ENCODE measurements around the gene OR2A14.
"Not testable (repeated sequence)": the region's sequence is repeated elsewhere in the genome, so short reads cannot be mapped to it uniquely, and the experiment has no call there.

Gene OR2A14

DNA sequence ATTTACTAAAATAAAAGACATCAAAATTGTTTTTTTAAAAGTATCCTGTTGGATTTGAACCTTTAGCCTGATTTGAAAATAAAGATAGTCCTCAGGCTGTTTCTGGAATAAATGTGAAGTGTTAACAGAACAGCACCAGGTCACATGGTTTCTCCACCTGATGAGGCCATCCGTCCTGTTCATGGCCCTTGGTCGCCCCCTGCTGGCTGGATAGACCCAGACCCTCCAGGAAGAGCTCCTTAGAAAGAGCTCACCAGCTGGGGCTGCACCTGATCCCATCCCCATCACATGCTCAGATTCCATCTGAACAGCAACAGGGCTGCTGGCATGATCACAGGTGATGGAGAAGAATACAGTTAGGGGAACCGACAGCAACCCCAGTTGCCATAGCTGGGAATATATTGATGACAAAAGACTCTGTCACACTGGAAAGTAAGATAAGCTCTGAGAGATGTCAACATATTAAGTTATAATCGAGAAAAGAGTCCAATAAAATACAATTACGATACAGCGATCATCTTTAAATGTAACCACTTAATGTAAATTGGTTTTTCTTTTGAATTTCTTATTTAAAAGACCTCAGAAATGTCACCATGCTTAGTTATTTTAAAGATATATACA, 4.8 kb downstream of the OR2A14 start:
- H3K27ac ChIP-seq, result no peak overlapping the region
- no peak for DNase-seq (ENCODE audit: low spot score)
- no peak overlapping the region for H3K4me3 ChIP-seq
- TF ChIP-seq, protein P1, sequence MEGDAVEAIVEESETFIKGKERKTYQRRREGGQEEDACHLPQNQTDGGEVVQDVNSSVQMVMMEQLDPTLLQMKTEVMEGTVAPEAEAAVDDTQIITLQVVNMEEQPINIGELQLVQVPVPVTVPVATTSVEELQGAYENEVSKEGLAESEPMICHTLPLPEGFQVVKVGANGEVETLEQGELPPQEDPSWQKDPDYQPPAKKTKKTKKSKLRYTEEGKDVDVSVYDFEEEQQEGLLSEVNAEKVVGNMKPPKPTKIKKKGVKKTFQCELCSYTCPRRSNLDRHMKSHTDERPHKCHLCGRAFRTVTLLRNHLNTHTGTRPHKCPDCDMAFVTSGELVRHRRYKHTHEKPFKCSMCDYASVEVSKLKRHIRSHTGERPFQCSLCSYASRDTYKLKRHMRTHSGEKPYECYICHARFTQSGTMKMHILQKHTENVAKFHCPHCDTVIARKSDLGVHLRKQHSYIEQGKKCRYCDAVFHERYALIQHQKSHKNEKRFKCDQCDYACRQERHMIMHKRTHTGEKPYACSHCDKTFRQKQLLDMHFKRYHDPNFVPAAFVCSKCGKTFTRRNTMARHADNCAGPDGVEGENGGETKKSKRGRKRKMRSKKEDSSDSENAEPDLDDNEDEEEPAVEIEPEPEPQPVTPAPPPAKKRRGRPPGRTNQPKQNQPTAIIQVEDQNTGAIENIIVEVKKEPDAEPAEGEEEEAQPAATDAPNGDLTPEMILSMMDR (IDR thresholded peaks at IDR 0.05), result peak; percentile 55

DNA sequence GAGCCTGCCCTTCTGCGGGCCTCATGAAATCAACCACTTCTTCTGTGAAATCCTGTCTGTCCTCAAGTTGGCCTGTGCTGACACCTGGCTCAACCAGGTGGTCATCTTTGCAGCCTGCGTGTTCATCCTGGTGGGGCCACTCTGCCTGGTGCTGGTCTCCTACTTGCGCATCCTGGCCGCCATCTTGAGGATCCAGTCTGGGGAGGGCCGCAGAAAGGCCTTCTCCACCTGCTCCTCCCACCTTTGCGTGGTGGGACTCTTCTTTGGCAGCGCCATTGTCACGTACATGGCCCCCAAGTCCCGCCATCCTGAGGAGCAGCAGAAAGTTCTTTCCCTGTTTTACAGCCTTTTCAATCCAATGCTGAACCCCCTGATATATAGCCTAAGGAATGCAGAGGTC, 6.6 kb downstream of the OR2A14 start:
- not testable (repeated sequence) for H3K27ac ChIP-seq; DNase-seq (ENCODE audit: low spot score)

DNA sequence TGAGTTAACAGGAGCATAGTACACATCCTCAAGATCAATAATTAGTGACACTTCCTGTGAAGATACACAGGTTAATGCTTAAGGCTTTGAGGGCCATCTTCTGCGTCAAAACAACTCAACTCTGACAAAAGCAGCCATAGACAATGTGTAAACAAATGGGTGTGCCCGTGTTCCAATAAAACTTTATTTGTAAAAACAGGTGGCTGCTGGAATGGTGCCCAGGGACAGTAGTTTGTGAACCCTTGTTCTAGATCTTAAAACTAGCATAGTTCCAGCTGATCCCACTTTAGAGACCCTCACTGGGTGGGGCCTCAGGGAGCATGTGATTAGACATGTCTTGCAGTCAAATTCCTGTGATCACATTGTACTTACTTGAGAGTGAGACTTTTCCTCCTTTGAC, 7.8 kb downstream of the OR2A14 start:
- Histone ChIP-seq H3K4me3 (no peak overlapping the region), H3K27ac (no peak overlapping the region)
- no peak for DNase-seq (ENCODE audit: low spot score)
- TF ChIP-seq, protein P1 (IDR thresholded peaks at IDR 0.05), result no peak

More for the DNA sequence above, 6.6 kb downstream of the OR2A14 start:
- H3K4me3 ChIP-seq, result not testable (repeated sequence)

DNA sequence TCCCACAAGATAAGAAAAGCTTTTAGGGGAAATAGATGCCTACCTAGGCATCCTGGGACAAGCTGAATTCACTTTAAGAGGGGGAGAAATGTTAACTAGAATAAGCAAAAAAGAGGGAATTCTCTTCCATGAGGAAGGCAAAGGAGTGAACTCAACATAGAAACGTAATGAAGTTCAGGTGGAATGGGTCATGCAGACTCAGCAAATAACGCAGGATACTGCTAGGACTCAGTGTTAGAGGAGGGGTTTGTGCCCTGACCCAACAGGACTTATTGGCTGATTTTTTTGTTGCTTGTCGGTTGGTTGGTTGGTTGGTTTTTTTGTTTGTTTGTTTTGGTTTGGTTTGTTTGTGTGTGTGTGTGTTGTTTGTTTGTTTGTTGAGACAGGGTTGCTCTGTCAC, 9.3 kb downstream of the OR2A14 start:
- Histone ChIP-seq H3K27ac (no peak overlapping the region), H3K4me3 (no peak overlapping the region)
- DNase-seq (ENCODE audit: low spot score), result no peak
- TF ChIP-seq, protein P1 (IDR thresholded peaks at IDR 0.05), result no peak

DNA sequence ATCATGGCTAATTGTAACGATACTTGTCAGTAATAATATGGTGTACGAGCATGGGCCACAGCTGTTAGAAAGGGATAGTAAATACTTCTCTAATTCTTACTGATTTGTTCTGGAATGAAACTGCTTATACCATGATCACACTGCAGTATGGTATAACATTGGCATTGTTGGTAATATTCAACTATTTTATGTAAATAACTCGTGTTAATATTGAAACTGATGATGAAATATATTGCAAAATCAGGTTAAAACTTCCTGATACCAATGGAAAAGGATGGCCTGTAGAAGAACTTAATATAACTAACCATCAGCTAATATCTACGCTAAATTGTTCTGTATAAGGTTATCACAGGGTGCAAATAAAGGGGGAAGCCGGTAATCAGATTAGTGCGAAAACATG, 10.3 kb downstream of the OR2A14 start:
- DNase-seq (ENCODE audit: low spot score), result no peak
- TF ChIP-seq, protein P1 (IDR thresholded peaks at IDR 0.05), result no peak
- H3K27ac ChIP-seq, result no peak overlapping the region
- H3K4me3 ChIP-seq, result no peak overlapping the region

DNA sequence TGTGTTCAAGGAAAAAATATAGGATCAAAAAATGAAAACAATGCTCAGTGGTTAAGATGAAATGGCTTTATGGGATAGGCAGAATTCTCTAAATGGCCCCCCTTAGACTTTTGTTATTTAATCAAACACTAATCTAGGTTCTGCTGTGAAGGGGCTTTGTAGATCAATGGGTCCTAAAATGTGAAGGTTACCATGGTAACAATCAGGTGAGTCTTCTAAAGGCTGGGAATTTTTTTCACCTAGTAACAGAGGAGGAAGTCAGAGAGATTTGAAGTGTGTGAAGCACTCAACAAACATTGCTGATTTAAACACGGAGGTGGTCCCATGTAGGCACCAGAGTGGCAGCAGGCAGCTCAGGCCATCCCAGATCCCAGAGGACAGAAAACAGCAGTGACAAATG, 11.1 kb downstream of the OR2A14 start:
- Histone ChIP-seq H3K4me3 (no peak overlapping the region), H3K27ac (no peak overlapping the region)
- DNase-seq (ENCODE audit: low spot score), result no peak
- TF ChIP-seq, protein P1 (IDR thresholded peaks at IDR 0.05), result no peak

DNA sequence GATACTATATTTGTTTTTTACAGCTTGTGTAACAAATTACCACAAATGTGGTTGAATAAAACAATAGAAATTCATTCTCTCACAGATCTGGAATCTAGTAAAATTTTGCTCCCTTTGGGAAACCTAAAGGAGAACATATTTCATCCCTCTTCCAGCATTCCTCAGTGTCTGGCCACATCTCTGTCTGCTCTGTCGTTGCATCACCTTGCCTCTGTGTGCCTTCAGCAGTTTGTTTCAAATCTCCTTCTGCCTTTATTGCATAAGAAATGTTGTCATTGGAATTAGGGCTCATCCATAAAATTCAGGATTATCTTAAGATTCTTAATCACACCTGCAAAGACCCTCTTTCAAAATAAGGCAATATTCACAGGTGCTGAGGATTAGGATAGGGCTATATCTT, 14.5 kb downstream of the OR2A14 start:
- DNase-seq (ENCODE audit: low spot score), result no peak
- Histone ChIP-seq H3K27ac (no peak overlapping the region), H3K4me3 (no peak overlapping the region)
- TF ChIP-seq, protein P1 (IDR thresholded peaks at IDR 0.05), result no peak
